ENCODE data around the gene STAT2. TPM values are rescaled to one million over a fixed set of nuclear protein-coding genes. Genes with fewer than 3 reads are reported as not detected.
"Not testable (repeated sequence)": the region's sequence is repeated elsewhere in the genome, so short reads cannot be mapped to it uniquely, and the experiment has no call there.

Gene STAT2
- total RNA-seq (ENCODE audit: low replicate concordance) = 268 and 280 TPM in 2 replicates

DNA sequence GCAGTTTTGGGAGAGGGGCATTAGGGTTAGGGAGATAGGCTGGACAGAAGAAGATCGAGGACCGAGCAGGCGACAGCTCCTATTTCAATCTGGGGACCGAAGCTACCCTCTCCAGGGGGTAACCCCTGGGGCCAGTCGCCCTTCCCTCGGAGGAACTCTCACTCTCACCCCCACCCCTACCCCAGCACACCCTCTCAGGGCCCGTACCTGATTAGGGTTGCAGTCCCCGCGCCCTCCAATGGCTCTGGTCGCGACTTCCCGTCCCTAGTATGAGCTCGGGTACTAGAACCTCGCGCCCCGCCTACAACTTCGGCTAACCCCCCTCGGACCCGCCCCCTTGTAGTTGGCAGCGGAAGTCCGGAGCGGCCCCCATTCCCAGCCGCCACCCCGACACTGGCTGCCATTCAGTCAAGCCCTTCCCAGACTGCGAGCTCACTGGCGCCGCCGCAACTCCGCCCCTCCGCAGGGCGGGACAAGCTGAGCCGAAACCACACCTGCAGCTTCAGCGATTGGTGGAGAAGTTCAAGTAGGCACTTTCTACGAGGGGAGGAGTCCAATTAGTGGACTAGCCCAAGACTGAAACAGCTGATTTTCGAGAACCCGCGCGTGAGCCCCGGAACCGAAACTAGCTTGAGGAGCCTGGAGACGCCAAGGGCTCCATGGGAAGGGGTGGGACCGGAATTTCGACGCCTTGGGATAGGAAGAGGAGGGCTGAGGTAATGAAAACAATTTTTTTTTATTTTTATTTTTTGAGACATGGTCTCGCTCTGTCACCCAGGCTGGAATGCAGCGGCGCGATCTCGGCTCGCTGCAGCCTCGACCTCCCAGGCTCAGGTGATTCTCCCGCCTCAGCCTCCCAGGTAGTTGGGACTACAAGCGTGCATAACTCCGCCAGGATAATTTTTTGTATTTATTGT lies at the start of gene STAT2:
Gene STAT2 (minus strand): TSS at position 257 of the 917 bp plus-strand sequence. CDS start 3,536 bp downstream, outside the sequence.
- H3K4me3 ChIP-seq (ENCODE audit: low read depth, low read length) = peak within 1 kb of the TSS; percentile 78
- DNase-seq (ENCODE audit: low read depth) = peak; percentile 100
- TF ChIP-seq, protein P1, sequence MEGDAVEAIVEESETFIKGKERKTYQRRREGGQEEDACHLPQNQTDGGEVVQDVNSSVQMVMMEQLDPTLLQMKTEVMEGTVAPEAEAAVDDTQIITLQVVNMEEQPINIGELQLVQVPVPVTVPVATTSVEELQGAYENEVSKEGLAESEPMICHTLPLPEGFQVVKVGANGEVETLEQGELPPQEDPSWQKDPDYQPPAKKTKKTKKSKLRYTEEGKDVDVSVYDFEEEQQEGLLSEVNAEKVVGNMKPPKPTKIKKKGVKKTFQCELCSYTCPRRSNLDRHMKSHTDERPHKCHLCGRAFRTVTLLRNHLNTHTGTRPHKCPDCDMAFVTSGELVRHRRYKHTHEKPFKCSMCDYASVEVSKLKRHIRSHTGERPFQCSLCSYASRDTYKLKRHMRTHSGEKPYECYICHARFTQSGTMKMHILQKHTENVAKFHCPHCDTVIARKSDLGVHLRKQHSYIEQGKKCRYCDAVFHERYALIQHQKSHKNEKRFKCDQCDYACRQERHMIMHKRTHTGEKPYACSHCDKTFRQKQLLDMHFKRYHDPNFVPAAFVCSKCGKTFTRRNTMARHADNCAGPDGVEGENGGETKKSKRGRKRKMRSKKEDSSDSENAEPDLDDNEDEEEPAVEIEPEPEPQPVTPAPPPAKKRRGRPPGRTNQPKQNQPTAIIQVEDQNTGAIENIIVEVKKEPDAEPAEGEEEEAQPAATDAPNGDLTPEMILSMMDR (IDR thresholded peaks at IDR 0.05; ENCODE audit: insufficient read depth, low read length) = no peak

DNA sequence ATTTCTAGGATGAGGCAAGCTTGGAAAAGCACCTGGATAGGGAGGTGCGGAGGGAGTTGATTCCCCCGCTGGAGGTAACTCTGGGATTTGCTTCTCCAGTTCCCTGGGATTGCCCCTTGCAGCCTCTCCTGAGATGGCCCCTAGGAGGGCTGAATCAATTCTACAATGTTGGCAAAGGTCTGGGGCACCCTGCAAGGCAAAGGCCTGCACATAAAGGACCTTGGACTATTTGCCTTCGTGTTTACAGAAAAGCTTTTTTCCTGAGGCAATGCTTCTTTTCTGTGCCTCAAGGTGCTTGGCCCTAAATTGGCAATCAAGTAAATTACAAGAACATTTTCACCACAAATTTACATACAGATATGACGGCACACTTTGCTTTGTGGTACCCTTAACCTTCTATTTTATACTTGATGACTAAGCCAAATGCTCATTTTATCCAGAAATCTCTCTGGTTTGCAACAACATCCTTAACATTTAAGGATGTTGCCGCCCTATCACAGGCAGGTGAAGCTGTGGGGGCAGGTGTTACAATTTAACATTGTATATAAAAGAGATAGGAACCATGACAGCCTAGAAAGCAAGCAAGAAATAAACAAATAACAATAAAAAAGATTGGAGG lies 49.0 kb upstream of the STAT2 start:
- TF ChIP-seq, protein P1 (IDR thresholded peaks at IDR 0.05; ENCODE audit: insufficient read depth, low read length) = no peak
- no peak for DNase-seq (ENCODE audit: low read depth)

DNA sequence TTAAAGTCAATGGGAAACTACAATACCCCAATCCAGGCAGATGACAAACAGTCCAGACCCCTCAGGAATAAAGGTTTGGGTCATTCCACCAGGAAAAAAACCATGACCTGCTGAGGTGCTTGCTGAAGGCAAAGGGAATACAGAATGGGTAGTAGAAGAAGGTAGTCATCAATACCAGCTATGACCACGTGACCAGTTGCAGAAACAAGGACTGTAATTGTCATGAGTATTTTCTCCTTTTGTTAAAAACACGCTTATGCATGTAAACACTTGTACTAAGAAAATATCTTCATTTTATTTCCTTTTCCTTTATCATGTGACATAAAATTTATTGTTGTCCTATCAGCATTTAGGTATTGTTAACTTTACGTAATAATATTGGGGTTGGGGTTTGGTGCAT lies 44.3 kb upstream of the STAT2 start:
- not testable (repeated sequence) for H3K4me3 ChIP-seq (ENCODE audit: low read depth, low read length); DNase-seq (ENCODE audit: low read depth)

More for the DNA sequence above, 49.0 kb upstream of the STAT2 start:
- no peak overlapping the region for H3K4me3 ChIP-seq (ENCODE audit: low read depth, low read length)

DNA sequence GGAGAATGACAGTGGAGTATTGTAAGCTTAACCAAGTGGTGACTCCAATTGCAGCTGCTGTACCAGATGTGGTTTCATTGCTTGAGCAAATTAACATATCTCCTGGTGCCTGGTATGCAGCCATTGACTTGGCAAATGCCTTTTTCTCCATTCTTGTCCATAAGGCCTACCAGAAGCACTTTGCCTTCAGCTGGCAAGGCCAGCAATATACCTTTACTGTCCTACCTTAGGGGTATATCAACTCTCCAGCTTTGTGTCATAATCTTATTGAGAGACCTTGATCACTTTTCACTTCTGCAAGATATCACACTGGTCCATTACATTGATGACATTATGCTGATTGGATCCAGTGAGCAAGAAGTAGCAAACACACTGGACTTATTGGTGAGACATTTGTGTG lies 41.7 kb upstream of the STAT2 start:
- not testable (repeated sequence) for H3K4me3 ChIP-seq (ENCODE audit: low read depth, low read length); DNase-seq (ENCODE audit: low read depth)

DNA sequence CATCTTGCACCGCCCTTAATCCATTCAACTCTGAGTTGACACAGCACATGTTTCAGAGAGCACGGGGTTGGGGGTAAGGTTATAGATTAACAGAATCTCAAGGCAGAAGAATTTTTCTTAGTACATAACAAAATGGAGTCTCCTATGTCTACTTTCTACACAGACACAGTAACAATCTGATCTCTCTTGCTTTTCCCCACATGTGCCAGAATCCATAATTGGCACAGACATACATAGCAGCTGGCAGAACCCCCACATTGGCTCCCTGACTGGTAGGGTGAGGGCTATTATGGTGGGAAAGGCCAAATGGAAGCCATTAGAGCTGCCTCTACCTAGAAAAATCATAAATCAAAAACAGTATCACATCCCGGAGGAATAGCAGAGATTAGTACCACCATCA lies 41.2 kb upstream of the STAT2 start:
- not testable (repeated sequence) for H3K4me3 ChIP-seq (ENCODE audit: low read depth, low read length)

DNA sequence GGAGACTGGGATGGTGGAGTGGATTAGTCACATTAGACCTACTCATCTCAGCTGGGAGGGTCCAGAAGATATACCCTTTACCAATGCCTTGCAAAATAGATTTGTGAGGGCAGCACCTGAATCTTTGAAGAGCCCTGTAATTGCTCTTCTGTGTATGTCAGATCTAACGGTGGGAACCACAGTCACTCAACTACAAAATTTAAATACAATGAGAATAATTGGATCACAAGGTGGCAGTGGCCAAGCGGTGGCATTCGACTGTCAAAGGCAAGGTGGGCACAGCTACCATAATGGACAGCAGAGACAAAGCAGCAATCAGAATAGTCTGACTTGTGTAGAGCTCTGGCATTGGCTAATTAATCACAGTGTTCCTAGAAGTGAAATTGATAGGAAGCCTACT lies 39.6 kb upstream of the STAT2 start:
- H3K4me3 ChIP-seq (ENCODE audit: low read depth, low read length); DNase-seq (ENCODE audit: low read depth): not testable (repeated sequence)

More for the DNA sequence above, 41.2 kb upstream of the STAT2 start:
- DNase-seq (ENCODE audit: low read depth) = not testable (repeated sequence)

DNA sequence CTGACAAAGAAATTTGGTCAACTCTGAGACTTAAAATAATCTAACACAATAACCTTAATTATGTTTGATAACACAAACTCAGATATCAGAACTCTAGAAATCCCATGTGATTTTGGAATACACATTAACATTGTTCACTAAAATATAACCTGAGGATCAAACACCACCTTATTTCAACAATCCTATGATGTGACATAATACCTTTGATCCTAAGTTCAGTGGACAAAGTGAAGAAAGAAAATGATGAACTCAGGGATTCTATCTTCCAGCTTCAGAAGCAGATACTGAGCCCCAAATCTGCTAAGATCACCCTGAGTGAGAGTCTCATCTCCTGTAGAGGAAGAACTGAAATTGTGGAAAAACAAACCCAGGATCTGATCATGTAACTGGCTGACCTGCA lies 38.4 kb upstream of the STAT2 start:
- no peak overlapping the region for H3K4me3 ChIP-seq (ENCODE audit: low read depth, low read length)
- DNase-seq (ENCODE audit: low read depth) = no peak
- TF ChIP-seq, protein P1 (IDR thresholded peaks at IDR 0.05; ENCODE audit: insufficient read depth, low read length) = no peak

DNA sequence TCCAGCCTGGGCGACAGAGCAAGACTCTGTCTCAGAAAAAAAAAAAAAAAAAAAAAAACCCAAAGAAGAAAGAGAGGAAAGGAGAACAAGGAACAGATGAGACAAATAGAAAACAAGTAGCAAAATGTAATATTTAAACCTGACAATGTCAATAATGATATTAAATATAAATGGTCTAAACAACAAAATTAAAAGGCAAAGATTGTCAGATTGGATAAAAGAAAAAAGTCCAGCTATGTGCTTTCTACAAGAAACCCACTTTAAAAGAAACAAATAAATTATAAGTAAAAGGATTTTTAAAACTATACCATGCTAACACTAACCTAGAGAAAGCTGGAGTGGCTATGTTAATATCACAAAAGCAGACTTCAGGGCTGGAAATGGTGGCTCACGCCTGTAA lies 32.4 kb upstream of the STAT2 start:
- DNase-seq (ENCODE audit: low read depth) = no peak
- H3K4me3 ChIP-seq (ENCODE audit: low read depth, low read length) = no peak overlapping the region
- TF ChIP-seq, protein P1 (IDR thresholded peaks at IDR 0.05; ENCODE audit: insufficient read depth, low read length) = no peak

DNA sequence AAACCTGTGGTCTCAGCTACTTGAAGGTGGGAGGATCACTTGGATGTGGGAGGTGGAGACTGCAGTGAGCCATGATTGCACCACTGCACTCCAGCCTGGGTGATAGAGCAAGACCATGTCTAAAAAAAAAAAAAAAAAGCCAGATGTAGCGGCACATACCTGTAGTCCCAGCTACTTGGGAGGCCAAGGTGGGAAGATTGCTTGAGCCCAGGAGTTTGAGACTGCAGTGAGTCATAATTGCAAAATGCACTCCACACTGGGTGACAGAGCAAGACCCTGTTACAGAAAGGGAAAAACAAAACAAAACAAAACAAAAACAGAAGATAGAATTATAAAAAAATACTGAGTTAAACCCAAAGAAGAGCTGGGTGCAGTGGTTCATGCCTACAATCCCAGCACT lies 31.8 kb upstream of the STAT2 start:
- H3K4me3 ChIP-seq (ENCODE audit: low read depth, low read length) = no peak overlapping the region
- no peak for DNase-seq (ENCODE audit: low read depth)
- TF ChIP-seq, protein P1 (IDR thresholded peaks at IDR 0.05; ENCODE audit: insufficient read depth, low read length) = no peak
